Spinal cord (tissue), 10 donors: Measurements from ENCODE around the gene TNFRSF8. TPM values are rescaled to one million over a fixed set of nuclear protein-coding genes. Genes with fewer than 3 reads are reported as not detected.

ENCODE experiments used
- DNase-seq, 6 donors: peaks; one replicate each; pipeline versions ENCODE4 v3.0.0 to v3.0.0-alpha.2; 2013 to 2015; ENCODE audit warnings: low spot score in 6 of 6, low read depth in 4 of 6
- H3K27ac ChIP-seq: one replicate; pipeline ENCODE4 v1.5.1; 2013; ENCODE audit warnings: low read depth, low read length, control low read depth
- H3K27me3 ChIP-seq: one replicate; pipeline ENCODE4 v1.6.1; 2013; ENCODE audit warnings: low read length; ENCODE audit not compliant: control insufficient read depth, insufficient read depth
- H3K36me3 ChIP-seq: one replicate; pipeline ENCODE4 v1.6.1; 2013; ENCODE audit warnings: low read length; ENCODE audit not compliant: control insufficient read depth, insufficient read depth
- H3K4me1 ChIP-seq: one replicate; pipeline ENCODE4 v1.6.1; 2013; ENCODE audit warnings: low read length; ENCODE audit not compliant: control insufficient read depth, insufficient read depth
- H3K4me3 ChIP-seq: one replicate; pipeline ENCODE4 v1.5.1; 2013; ENCODE audit warnings: low read depth, low read length, control low read depth
- H3K9me3 ChIP-seq: one replicate; pipeline ENCODE4 v1.6.1; 2013; ENCODE audit warnings: low read length; ENCODE audit not compliant: control insufficient read depth, insufficient read depth
- WGBS: methylation state at CpG from one replicate; pipeline ENCODE4 v1.1.5; 2013; ENCODE audit warnings: missing lambda C conversion rate; ENCODE audit not compliant: insufficient coverage; 5-methylcytosine and 5-hydroxymethylcytosine counted together
- polyA plus RNA-seq, 2 donors: library from polyadenylated mRNA; unstranded; fragments of 120-200 nt; gene quantifications; one replicate each; pipeline ENCODE4 v1.2.1, GENCODE V29; 2013; ENCODE audit not compliant: insufficient read length in 2 of 2
- total RNA-seq, 2 donors: library from RNA; depleted of rRNA in 1 of 2; stranded (reverse); fragments of 120-200 nt in 1 of 2; fragments of >200 nt in 1 of 2; gene quantifications; one replicate each; pipeline versions ENCODE4 v1.2.3 to v1.2.4, GENCODE V29; 2013 to 2014
- donor health status: healthy.

Gene TNFRSF8
- total and polyA plus RNA-seq, 4 donors, result 0.11 to 0.20 (median 0.12) TPM; not detected in 1

- no peak overlapping the region for H3K27ac ChIP-seq
- no peaks in the 10 kb centered on the region for H3K9me3 ChIP-seq
- no peak overlapping the region for H3K4me3 ChIP-seq
- H3K4me1 ChIP-seq, result peaks cover 9% of the 10 kb centered on the region
- no peak for DNase-seq
- WGBS, result 86% methylated on average over 23 of the region's 24 CpGs
- no peaks in the 10 kb centered on the region for H3K36me3 ChIP-seq
- H3K27me3 ChIP-seq, result no peaks in the 10 kb centered on the region
Observed at GRCh38 chr1:12125422-12126355, 62.6 kb downstream of the TNFRSF8 start.

- DNase-seq, result no peak
- 82% methylated on average over 9 of the region's 9 CpGs for WGBS
- no peaks in the 10 kb centered on the region for H3K27me3 ChIP-seq
Observed at GRCh38 chr1:12126781-12127180, 63.7 kb downstream of the TNFRSF8 start.

GRCh38 chr1:12127206-12127810, 64.2 kb downstream of the TNFRSF8 start:
- Histone ChIP-seq H3K27ac (no peak overlapping the region), H3K9me3 (no peaks in the 10 kb centered on the region), H3K36me3 (no peaks in the 10 kb centered on the region), H3K4me3 (no peak overlapping the region), H3K4me1 (peaks cover 9% of the 10 kb centered on the region), H3K27me3 (no peaks in the 10 kb centered on the region)
- 90% methylated on average over 5 of the region's 10 CpGs for WGBS
- no peak for DNase-seq

More at GRCh38 chr1:12126781-12127180, 63.7 kb downstream of the TNFRSF8 start:
- H3K36me3 ChIP-seq, result no peaks in the 10 kb centered on the region
- H3K4me1 ChIP-seq, result peaks cover 9% of the 10 kb centered on the region
- no peak overlapping the region for H3K4me3 ChIP-seq
- H3K9me3 ChIP-seq, result no peaks in the 10 kb centered on the region
- H3K27ac ChIP-seq, result no peak overlapping the region

- no peak for DNase-seq
- Histone ChIP-seq H3K4me1 (peaks cover 9% of the 10 kb centered on the region), H3K4me3 (no peak overlapping the region), H3K9me3 (no peaks in the 10 kb centered on the region), H3K27me3 (no peaks in the 10 kb centered on the region), H3K36me3 (no peaks in the 10 kb centered on the region), H3K27ac (no peak overlapping the region)
- WGBS, result 76% methylated on average over 12 of the region's 15 CpGs
Observed at GRCh38 chr1:12128120-12128519, 65.0 kb downstream of the TNFRSF8 start.

- Histone ChIP-seq H3K27me3 (no peaks in the 10 kb centered on the region), H3K27ac (no peak overlapping the region), H3K36me3 (no peaks in the 10 kb centered on the region), H3K4me3 (no peak overlapping the region), H3K9me3 (no peaks in the 10 kb centered on the region), H3K4me1 (peaks cover 9% of the 10 kb centered on the region)
- no peak for DNase-seq
- 63% methylated on average over 5 of the region's 12 CpGs for WGBS
Observed at GRCh38 chr1:12129624-12130023, 66.5 kb downstream of the TNFRSF8 start.

GRCh38 chr1:12130466-12131130, 67.5 kb downstream of the TNFRSF8 start:
- H3K36me3 ChIP-seq, result no peaks in the 10 kb centered on the region
- no peak for DNase-seq
- WGBS, result 83% methylated on average over 11 of the region's 13 CpGs
- no peaks in the 10 kb centered on the region for H3K27me3 ChIP-seq
- H3K27ac ChIP-seq, result no peak overlapping the region
- H3K4me3 ChIP-seq, result no peak overlapping the region
- H3K4me1 ChIP-seq, result peaks cover 4% of the 10 kb centered on the region
- H3K9me3 ChIP-seq, result no peaks in the 10 kb centered on the region

GRCh38 chr1:12132078-12132477, 69.0 kb downstream of the TNFRSF8 start:
- Histone ChIP-seq H3K27ac (no peak overlapping the region), H3K27me3 (no peaks in the 10 kb centered on the region), H3K4me3 (no peak overlapping the region), H3K36me3 (no peaks in the 10 kb centered on the region), H3K4me1 (peaks cover 4% of the 10 kb centered on the region), H3K9me3 (no peaks in the 10 kb centered on the region)
- 83% methylated on average over 6 of the region's 8 CpGs for WGBS
- no peak for DNase-seq

- H3K4me1 ChIP-seq, result peaks cover 4% of the 10 kb centered on the region
- no peaks in the 10 kb centered on the region for H3K9me3 ChIP-seq
- no peak overlapping the region for H3K4me3 ChIP-seq
- H3K27me3 ChIP-seq, result no peaks in the 10 kb centered on the region
- no peak overlapping the region for H3K27ac ChIP-seq
- 97% methylated on average over 10 of the region's 10 CpGs for WGBS
- no peaks in the 10 kb centered on the region for H3K36me3 ChIP-seq
- DNase-seq, result no peak
Observed at GRCh38 chr1:12134716-12135115, 71.6 kb downstream of the TNFRSF8 start.

GRCh38 chr1:12135612-12136011, 72.5 kb downstream of the TNFRSF8 start:
- Histone ChIP-seq H3K27me3 (no peaks in the 10 kb centered on the region), H3K4me3 (no peak overlapping the region), H3K36me3 (no peaks in the 10 kb centered on the region), H3K27ac (no peak overlapping the region), H3K9me3 (no peaks in the 10 kb centered on the region), H3K4me1 (peaks cover 5% of the 10 kb centered on the region)
- 76% methylated on average over 3 of the region's 6 CpGs for WGBS
- no peak for DNase-seq
